HepG2 (cell line): Measurements from ENCODE around the gene MRPL42. TPM values are rescaled to one million over a fixed set of nuclear protein-coding genes. Genes with fewer than 3 reads are reported as not detected.

Source experiments
- ADNP ChIP-seq: sonication (generic); formaldehyde crosslinking; IDR thresholded peaks from 2 replicates; pipeline ENCODE4 v1.4.0; 2020; ENCODE audit warnings: missing genetic modification reagents
- ARID4A ChIP-seq: sonication (generic); formaldehyde crosslinking; IDR thresholded peaks from 2 replicates; pipeline ENCODE4 v1.5.0; 2020; ENCODE audit warnings: mild to moderate bottlenecking, missing genetic modification reagents, borderline replicate concordance
- ARNT ChIP-seq: fragments of 450-650 bp; IDR thresholded peaks from 2 replicates; pipeline ENCODE4 v1.6.1; 2017
- CC2D1A ChIP-seq: sonication (generic); formaldehyde crosslinking; IDR thresholded peaks from 2 replicates; pipeline ENCODE4 v1.8.1; 2023; ENCODE audit warnings: mild to moderate bottlenecking, missing genetic modification reagents
- GTF3A ChIP-seq: sonication (generic); formaldehyde crosslinking; conservative IDR thresholded peaks from 2 replicates; pipeline ENCODE4 v1.4.0; 2020; ENCODE audit warnings: mild to moderate bottlenecking, missing genetic modification reagents
- HNRNPUL1 ChIP-seq: fragments of 200-400 bp; formaldehyde crosslinking; IDR thresholded peaks from 2 replicates; pipeline ENCODE4 v1.6.1; 2017; ENCODE audit warnings: low read depth, mild to moderate bottlenecking, low read length, moderate library complexity
- NCOA1 ChIP-seq: sonication (generic); formaldehyde crosslinking; IDR thresholded peaks from 2 replicates; pipeline ENCODE4 v1.9.0; 2021; ENCODE audit warnings: missing genetic modification reagents
- POGZ ChIP-seq: sonication (generic); formaldehyde crosslinking; IDR thresholded peaks from 2 replicates; pipeline ENCODE4 v1.4.0; 2020; ENCODE audit warnings: mild to moderate bottlenecking, missing genetic modification reagents
- SIN3A ChIP-seq: IDR thresholded peaks from 2 replicates; pipeline ENCODE4 v1.6.1; 2011; ENCODE audit warnings: low read depth, mild to moderate bottlenecking, control low read depth, low read length, borderline replicate concordance
- SOX6 ChIP-seq, 2 experiments: fragments of 450-650 bp in 1 of 2; sonication (generic) in 1 of 2; formaldehyde crosslinking in 1 of 2; IDR thresholded peaks; 2 replicates each; pipeline versions ENCODE4 v1.4.0 to v1.6.1; 2017 to 2020; ENCODE audit warnings: antibody characterized with exemption in 1 of 2, mild to moderate bottlenecking in 1 of 2, missing genetic modification reagents in 1 of 2
- TARDBP ChIP-seq: sonication (generic); formaldehyde crosslinking; IDR thresholded peaks from 2 replicates; pipeline ENCODE4 v1.8.0; 2022; ENCODE audit warnings: mild to moderate bottlenecking, missing genetic modification reagents
- TCF7 ChIP-seq: sonication (generic); IDR thresholded peaks from 2 replicates; pipeline ENCODE4 v1.6.1; 2016; ENCODE audit warnings: antibody characterized with exemption, low read depth
- ZBTB10 ChIP-seq: sonication (generic); formaldehyde crosslinking; IDR thresholded peaks from 2 replicates; pipeline ENCODE4 v1.4.0; 2020; ENCODE audit warnings: missing genetic modification reagents, borderline replicate concordance
- ZNF12 ChIP-seq: sonication (generic); formaldehyde crosslinking; IDR thresholded peaks from 2 replicates; pipeline ENCODE4 v1.5.0; 2020; ENCODE audit warnings: missing genetic modification reagents
- ZNF138 ChIP-seq: sonication (generic); formaldehyde crosslinking; IDR thresholded peaks from 2 replicates; pipeline ENCODE4 v1.5.0; 2020; ENCODE audit warnings: mild to moderate bottlenecking, low read depth, missing genetic modification reagents
- ZNF670 ChIP-seq: sonication (generic); formaldehyde crosslinking; IDR thresholded peaks from 2 replicates; pipeline ENCODE4 v1.8.0; 2022; ENCODE audit warnings: mild to moderate bottlenecking, missing genetic modification reagents, borderline replicate concordance
- polyA plus RNA-seq, 8 experiments: library from polyadenylated mRNA; depleted of rRNA in 3 of 8; stranded (reverse) in 7 of 8; unstranded in 1 of 8; fragments of >200 nt; fragmentation: Illumina TruSeq in 4 of 8; extraction: Trizol in 4 of 8; gene quantifications; 2 replicates each; pipeline versions ENCODE4 v1.2.1 to v1.2.3, GENCODE V29; 2011 to 2016; ENCODE audit warnings: low read depth in 4 of 8, missing spikeins in 1 of 8, mixed read lengths in 1 of 8; ENCODE audit not compliant: insufficient read depth in 1 of 8
- total RNA-seq, 5 experiments: library from RNA; depleted of rRNA; stranded (reverse); fragments of >200 nt; fragmentation: Illumina TruSeq; extraction: Trizol; gene quantifications; 2 replicates each; pipeline ENCODE4 v1.2.3, GENCODE V29; 2016; ENCODE audit warnings: low read depth in 1 of 5
- TF ChIP-seq, protein P1 (sequence below): sonication (generic); formaldehyde crosslinking; IDR thresholded peaks from 2 replicates; pipeline ENCODE4 v1.5.0; 2020; ENCODE audit warnings: mild to moderate bottlenecking, missing genetic modification reagents, borderline replicate concordance

The MRPL42 gene
- total and polyA plus RNA-seq, 2 of the 13 experiments (the other 11 are each of a cell fraction or from before 2014, with no cell fraction given) = 93.3 to 148 TPM

DNA sequence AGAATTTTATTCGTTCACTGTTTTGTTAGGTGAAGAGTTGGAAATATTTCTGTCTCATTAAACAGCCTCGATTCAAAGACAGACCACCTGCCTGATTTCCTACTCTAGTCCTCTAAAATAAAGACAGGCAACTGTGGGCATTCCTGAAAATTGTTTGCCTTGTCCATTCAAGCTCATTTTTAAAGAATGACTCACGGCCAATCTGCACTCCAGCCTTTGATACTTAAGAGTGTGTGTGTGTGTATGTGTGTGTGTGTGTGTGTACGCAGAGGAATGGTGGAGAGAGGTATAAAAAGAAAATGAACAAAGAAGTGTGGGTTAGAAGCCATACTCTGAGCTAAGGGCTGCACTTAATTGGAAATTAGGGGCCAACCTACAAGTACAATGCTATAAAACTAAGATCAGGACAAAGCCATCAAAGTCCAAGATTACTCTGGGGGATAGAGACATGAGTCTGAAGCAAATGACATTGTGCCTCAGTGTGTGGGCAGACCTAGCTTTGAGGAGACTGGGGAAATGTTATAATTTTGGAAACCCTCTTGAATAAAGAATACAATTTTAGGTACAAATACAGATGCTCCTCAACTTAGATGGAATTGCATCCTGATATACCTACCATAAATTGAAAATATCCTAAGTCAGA lies 59.6 kb downstream of the MRPL42 start (continued):
- TF ChIP-seq GTF3A (CRISPR knock-in tag) (no peak), TCF7 (peak; percentile 89), SOX6 (IDR thresholded peaks at IDR 0.05) (no peak), SOX6 (CRISPR knock-in tag; IDR thresholded peaks at IDR 0.05) (peak; percentile 50), TARDBP (no peak), ZNF12 (no peak), HNRNPUL1 (no peak), ZNF138 (no peak), ZBTB10 (CRISPR knock-in tag) (no peak), CC2D1A (CRISPR knock-in tag) (no peak), POGZ (CRISPR knock-in tag) (no peak), ADNP (CRISPR knock-in tag) (no peak), NCOA1 (no peak), ZNF670 (CRISPR knock-in tag) (no peak), ARID4A (CRISPR knock-in tag) (no peak), ARNT (no peak), SIN3A (no peak)
- TF ChIP-seq, protein P1, sequence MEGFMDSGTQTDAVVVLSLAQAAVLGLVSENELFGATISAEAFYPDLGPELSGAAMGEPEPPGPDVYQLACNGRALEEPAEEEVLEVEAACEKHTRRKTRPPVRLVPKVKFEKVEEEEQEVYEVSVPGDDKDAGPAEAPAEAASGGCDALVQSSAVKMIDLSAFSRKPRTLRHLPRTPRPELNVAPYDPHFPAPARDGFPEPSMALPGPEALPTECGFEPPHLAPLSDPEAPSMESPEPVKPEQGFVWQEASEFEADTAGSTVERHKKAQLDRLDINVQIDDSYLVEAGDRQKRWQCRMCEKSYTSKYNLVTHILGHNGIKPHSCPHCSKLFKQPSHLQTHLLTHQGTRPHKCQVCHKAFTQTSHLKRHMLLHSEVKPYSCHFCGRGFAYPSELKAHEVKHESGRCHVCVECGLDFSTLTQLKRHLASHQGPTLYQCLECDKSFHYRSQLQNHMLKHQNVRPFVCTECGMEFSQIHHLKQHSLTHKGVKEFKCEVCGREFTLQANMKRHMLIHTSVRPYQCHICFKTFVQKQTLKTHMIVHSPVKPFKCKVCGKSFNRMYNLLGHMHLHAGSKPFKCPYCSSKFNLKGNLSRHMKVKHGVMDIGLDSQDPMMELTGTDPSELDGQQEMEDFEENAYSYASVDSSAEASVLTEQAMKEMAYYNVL = peak; percentile 62; the same call in 1 of the 2 replicates
